Fibroblast of lung (primary cell): ENCODE data around the gene ANP32E. TPM values are rescaled to one million over a fixed set of nuclear protein-coding genes. Genes with fewer than 3 reads are reported as not detected.

Source experiments
- DNase-seq, 2 donors: peaks; one replicate each; pipeline versions ENCODE4 v3.0.0 to v3.0.0-alpha.2; 2010; ENCODE audit warnings: low read depth in 2 of 2
- H2AFZ ChIP-seq: 2 replicates; pipeline ENCODE4 v1.5.1; 2012; ENCODE audit warnings: low read length, control low read depth, inconsistent platforms
- H3K27ac ChIP-seq: 2 replicates; pipeline ENCODE4 v1.5.1; 2011; ENCODE audit warnings: low read length, control low read depth; ENCODE audit not compliant: insufficient read depth
- H3K27me3 ChIP-seq: 2 replicates; pipeline ENCODE4 v1.5.1; 2011; ENCODE audit warnings: mild to moderate bottlenecking, low read length; ENCODE audit not compliant: control insufficient read depth, insufficient read depth
- H3K36me3 ChIP-seq: 2 replicates; pipeline ENCODE4 v1.5.1; 2011; ENCODE audit warnings: low read length; ENCODE audit not compliant: control insufficient read depth, insufficient read depth
- H3K4me1 ChIP-seq: 2 replicates; pipeline ENCODE4 v1.5.1; 2011; ENCODE audit warnings: low read length; ENCODE audit not compliant: control insufficient read depth, insufficient read depth; ENCODE audit errors: extremely low read depth
- H3K4me2 ChIP-seq: 2 replicates; pipeline ENCODE4 v1.5.1; 2011; ENCODE audit warnings: low read length, control low read depth; ENCODE audit not compliant: insufficient read depth; ENCODE audit errors: extremely low read depth
- H3K4me3 ChIP-seq, 4 experiments: fragments of 200-600 bp in 1 of 4; sonication (generic) in 1 of 4; replicated peaks in 1 of 4; 2 replicates each; pipeline ENCODE4 v1.5.1; 2011 to 2016; ENCODE audit warnings: low read length in 4 of 4, low read depth in 3 of 4, mild to moderate bottlenecking in 3 of 4, control low read depth in 2 of 4, inconsistent platforms in 1 of 4, mixed read lengths in 1 of 4; ENCODE audit not compliant: insufficient read depth in 1 of 4; ENCODE audit errors: control extremely low read depth in 1 of 4
- H3K79me2 ChIP-seq: 2 replicates; pipeline ENCODE4 v1.5.1; 2012; ENCODE audit warnings: mild to moderate bottlenecking, low read length, inconsistent platforms; ENCODE audit not compliant: control insufficient read depth, insufficient read depth
- H3K9ac ChIP-seq: 2 replicates; pipeline ENCODE4 v1.5.1; 2011; ENCODE audit warnings: mild to moderate bottlenecking, low read length, control low read depth; ENCODE audit not compliant: insufficient read depth
- H3K9me3 ChIP-seq: 2 replicates; pipeline ENCODE4 v1.5.1; 2012; ENCODE audit warnings: low read depth, low read length; ENCODE audit not compliant: control insufficient read depth, insufficient read depth
- H4K20me1 ChIP-seq: 2 replicates; pipeline ENCODE4 v1.5.1; 2011; ENCODE audit warnings: low read length; ENCODE audit not compliant: control insufficient read depth, insufficient read depth; ENCODE audit errors: extremely low read depth
- CTCF ChIP-seq, 2 donors: IDR thresholded peaks in 1 of 2; conservative IDR thresholded peaks in 1 of 2; 1 replicate in 1 of 2; 2 replicates in 1 of 2; pipeline ENCODE4 v1.5.1; 2011 to 2012; ENCODE audit warnings: low read length in 2 of 2, control low read depth in 1 of 2, inconsistent platforms in 1 of 2, low read depth in 1 of 2, mild to moderate bottlenecking in 1 of 2
- EZH2 ChIP-seq: IDR thresholded peaks from 2 replicates; pipeline ENCODE4 v1.5.1; 2012; ENCODE audit warnings: low read length, control low read depth, mild to moderate bottlenecking; ENCODE audit errors: missing control alignments
- polyA plus RNA-seq, 2 donors: library from polyadenylated mRNA; depleted of rRNA in 1 of 2; stranded (reverse) in 1 of 2; unstranded in 1 of 2; fragments of >200 nt; gene quantifications; 2 replicates each; pipeline ENCODE4 v1.2.1, GENCODE V29; 2011 to 2012; ENCODE audit warnings: missing spikeins in 1 of 2
- total RNA-seq: library from RNA; depleted of rRNA; stranded (reverse); fragments of >200 nt; gene quantifications from 2 replicates; pipeline ENCODE4 v1.2.1, GENCODE V29; 2014

The ANP32E gene
- total and polyA plus RNA-seq, 2 donors (not counting 1 experiment from before 2014, with no cell fraction given): 22.4 to 24.6 TPM

- no peak for TF ChIP-seq CTCF (conservative IDR thresholded peaks at IDR 0.05 in 1 of 2, IDR thresholded peaks at IDR 0.05 in 1 of 2; ENCODE audit: low read depth in 1 of 2, low read length in 2 of 2)
- Histone ChIP-seq H3K4me3 (peak within 1 kb of the TSS; percentile 94 to 100 (median 98)), H3K4me2 (peak within 1 kb of the TSS; percentile 98), H3K9ac (peak within 1 kb of the TSS; percentile 95), H3K4me1 (peaks cover 4% of the 10 kb centered on the region), H4K20me1 (no peaks in the 10 kb centered on the region), H3K9me3 (no peaks in the 10 kb centered on the region), H3K79me2 (peaks cover 25% of the 10 kb centered on the region), H3K36me3 (peaks cover 18% of the 10 kb centered on the region), H3K27me3 (no peaks in the 10 kb centered on the region), H3K27ac (peak within 1 kb of the TSS; percentile 91), H2AFZ (peak within 1 kb of the TSS; percentile 92)
- peak; percentile 98 for DNase-seq
These were observed 32.9 kb upstream of the ANP32E start, which contains the start of gene APH1A for GRCh38 chr1:150268705-150269403. Gene APH1A, minus strand, starts transcription at chr1:150269016. Its CDS starts 206 bp downstream, at chr1:150268810.

DNA sequence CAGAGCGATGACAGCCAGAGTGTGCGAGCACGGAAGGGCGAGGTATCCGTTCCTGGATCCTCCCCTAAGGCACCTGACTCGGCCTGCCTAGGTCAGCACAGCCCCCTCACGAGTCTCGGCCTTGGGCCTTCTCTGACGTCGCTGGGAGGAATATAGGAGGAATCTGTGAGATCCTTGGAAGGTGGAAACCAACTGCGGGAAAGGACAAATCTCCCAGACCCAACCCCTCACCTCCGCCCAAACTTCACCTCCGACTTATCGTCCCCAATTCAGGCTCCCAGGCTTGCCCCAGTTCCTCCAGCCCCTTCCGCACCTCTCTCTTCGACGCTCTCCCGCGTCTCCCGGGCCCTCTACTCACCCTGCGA lies 32.4 kb upstream of the ANP32E start:
- peaks cover 4% of the 10 kb centered on the region for H3K4me1 ChIP-seq
- no peak for TF ChIP-seq EZH2
- no peak for TF ChIP-seq CTCF (conservative IDR thresholded peaks at IDR 0.05 in 1 of 2, IDR thresholded peaks at IDR 0.05 in 1 of 2; ENCODE audit: low read depth in 1 of 2, low read length in 2 of 2)
- peak overlapping the region; percentile 98 for H3K4me2 ChIP-seq
- peak overlapping the region; percentile 94 to 100 (median 98) for H3K4me3 ChIP-seq
- H3K79me2 ChIP-seq: peaks cover 25% of the 10 kb centered on the region
- peak overlapping the region; percentile 95 for H3K9ac ChIP-seq
- peaks cover 18% of the 10 kb centered on the region for H3K36me3 ChIP-seq
- H3K9me3 ChIP-seq: no peaks in the 10 kb centered on the region
- no peaks in the 10 kb centered on the region for H3K27me3 ChIP-seq
- DNase-seq: peak; percentile 17 to 41
- H4K20me1 ChIP-seq: no peaks in the 10 kb centered on the region
- peak overlapping the region; percentile 69 for H2AFZ ChIP-seq
- H3K27ac ChIP-seq: peak overlapping the region; percentile 91

DNA sequence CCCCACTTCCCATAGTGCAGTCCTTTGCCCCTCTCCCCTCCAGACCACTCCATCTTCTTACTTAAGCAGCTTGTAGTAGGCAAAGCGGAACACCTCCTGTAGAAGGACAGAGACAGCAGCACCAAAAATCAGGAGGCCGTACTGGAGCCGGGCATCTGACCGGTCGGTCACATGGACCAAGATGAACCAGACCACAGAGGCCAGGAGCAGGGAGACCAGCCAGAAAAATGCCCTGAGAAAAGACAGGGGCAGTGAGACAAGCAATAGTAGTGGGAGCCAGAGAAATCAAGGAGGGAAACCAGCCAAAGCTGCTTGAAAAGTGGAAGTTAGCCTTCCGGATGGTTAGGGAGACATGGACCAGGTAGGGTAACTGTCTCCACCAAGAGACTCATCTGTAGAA lies 32.0 kb upstream of the ANP32E start:
- H3K27me3 ChIP-seq: no peaks in the 10 kb centered on the region
- H3K27ac ChIP-seq: peak overlapping the region; percentile 91
- H4K20me1 ChIP-seq: no peaks in the 10 kb centered on the region
- H3K9me3 ChIP-seq: no peaks in the 10 kb centered on the region
- no peak for DNase-seq
- peaks cover 4% of the 10 kb centered on the region for H3K4me1 ChIP-seq
- peaks cover 18% of the 10 kb centered on the region for H3K36me3 ChIP-seq
- H3K9ac ChIP-seq: peak overlapping the region; percentile 95
- H2AFZ ChIP-seq: peak overlapping the region; percentile 69
- peak overlapping the region; percentile 94 to 100 (median 98) for H3K4me3 ChIP-seq
- peak overlapping the region; percentile 98 for H3K4me2 ChIP-seq
- TF ChIP-seq EZH2 (no peak), CTCF (conservative IDR thresholded peaks at IDR 0.05 in 1 of 2, IDR thresholded peaks at IDR 0.05 in 1 of 2; ENCODE audit: low read depth in 1 of 2, low read length in 2 of 2) (no peak)
- H3K79me2 ChIP-seq: peaks cover 25% of the 10 kb centered on the region
